HG03442 (cell line): ENCODE data around the gene IL18RAP.

Experiments used
- ATAC-seq: cut with Tn5 transposase; IDR thresholded peaks from one replicate; pipeline ENCODE4 v1.9.1; 2021; ENCODE audit warnings: mild to moderate bottlenecking, moderate library complexity; ENCODE audit not compliant: unreplicated experiment

The IL18RAP gene

GRCh38 chr2:102421890-102422759, 835 bp upstream of the IL18RAP start:
- ATAC-seq = no peak

- ATAC-seq = no peak
Observed at GRCh38 chr2:102423368-102423767, 408 bp downstream of the IL18RAP start.

- peak; percentile 95 for ATAC-seq
Observed at GRCh38 chr2:102424754-102425153, 1.8 kb downstream of the IL18RAP start.

GRCh38 chr2:102425441-102426132, 2.6 kb downstream of the IL18RAP start:
- no peak for ATAC-seq

- no peak for ATAC-seq
Observed at GRCh38 chr2:102427249-102427648, 4.3 kb downstream of the IL18RAP start.

GRCh38 chr2:102428573-102428972, 5.6 kb downstream of the IL18RAP start:
- no peak for ATAC-seq

- no peak for ATAC-seq
Observed at GRCh38 chr2:102432386-102432785, 9.4 kb downstream of the IL18RAP start.

- ATAC-seq = no peak
Observed at GRCh38 chr2:102433973-102434654, 11.2 kb downstream of the IL18RAP start.

- ATAC-seq = peak; percentile 58
Observed at GRCh38 chr2:102434655-102435381, 11.9 kb downstream of the IL18RAP start.

- no peak for ATAC-seq
Observed at GRCh38 chr2:102435741-102436140, 12.8 kb downstream of the IL18RAP start.

GRCh38 chr2:102436323-102436722, 13.4 kb downstream of the IL18RAP start:
- ATAC-seq = no peak

GRCh38 chr2:102437122-102437521, 14.2 kb downstream of the IL18RAP start:
- no peak for ATAC-seq

GRCh38 chr2:102438111-102438510, 15.2 kb downstream of the IL18RAP start:
- ATAC-seq = no peak

- no peak for ATAC-seq
Observed at GRCh38 chr2:102438578-102438977, 15.6 kb downstream of the IL18RAP start.

GRCh38 chr2:102439065-102439695, 16.2 kb downstream of the IL18RAP start:
- ATAC-seq = no peak

GRCh38 chr2:102442967-102443828, 20.2 kb downstream of the IL18RAP start:
- ATAC-seq = peak; percentile 77

GRCh38 chr2:102444233-102444632, 21.3 kb downstream of the IL18RAP start:
- ATAC-seq = no peak

- no peak for ATAC-seq
Observed at GRCh38 chr2:102446936-102447335, 24.0 kb downstream of the IL18RAP start.

- ATAC-seq = peak; percentile 50
Observed at GRCh38 chr2:102449370-102449974, 26.5 kb downstream of the IL18RAP start.
